Measurements from ENCODE around the gene LOC128125822.

GRCh38 chr6:63556369-63556768, 15.9 kb upstream of the LOC128125822 start:
- TF ChIP-seq PBX3 (IDR thresholded peaks at IDR 0.05; ENCODE audit: insufficient replicate concordance, low read depth, low read length) (no peak), BCL11A (IDR thresholded peaks at IDR 0.05; ENCODE audit: low read depth, low read length) (no peak), EZH2 (IDR thresholded peaks at IDR 0.05; ENCODE audit: borderline replicate concordance, control insufficient read depth, low read depth, low read length) (no peak), MYC (IDR thresholded peaks at IDR 0.05; ENCODE audit: insufficient read depth, insufficient read length, insufficient replicate concordance, low read length, severe bottlenecking) (no peak), TCF3 (IDR thresholded peaks at IDR 0.05; ENCODE audit: borderline replicate concordance, insufficient read depth, low read depth, low read length) (no peak), POLR2A (IDR thresholded peaks at IDR 0.05; ENCODE audit: low read depth, low read length) (no peak), ZNF592 (IDR thresholded peaks at IDR 0.05) (no peak)
- TF ChIP-seq, protein P1, sequence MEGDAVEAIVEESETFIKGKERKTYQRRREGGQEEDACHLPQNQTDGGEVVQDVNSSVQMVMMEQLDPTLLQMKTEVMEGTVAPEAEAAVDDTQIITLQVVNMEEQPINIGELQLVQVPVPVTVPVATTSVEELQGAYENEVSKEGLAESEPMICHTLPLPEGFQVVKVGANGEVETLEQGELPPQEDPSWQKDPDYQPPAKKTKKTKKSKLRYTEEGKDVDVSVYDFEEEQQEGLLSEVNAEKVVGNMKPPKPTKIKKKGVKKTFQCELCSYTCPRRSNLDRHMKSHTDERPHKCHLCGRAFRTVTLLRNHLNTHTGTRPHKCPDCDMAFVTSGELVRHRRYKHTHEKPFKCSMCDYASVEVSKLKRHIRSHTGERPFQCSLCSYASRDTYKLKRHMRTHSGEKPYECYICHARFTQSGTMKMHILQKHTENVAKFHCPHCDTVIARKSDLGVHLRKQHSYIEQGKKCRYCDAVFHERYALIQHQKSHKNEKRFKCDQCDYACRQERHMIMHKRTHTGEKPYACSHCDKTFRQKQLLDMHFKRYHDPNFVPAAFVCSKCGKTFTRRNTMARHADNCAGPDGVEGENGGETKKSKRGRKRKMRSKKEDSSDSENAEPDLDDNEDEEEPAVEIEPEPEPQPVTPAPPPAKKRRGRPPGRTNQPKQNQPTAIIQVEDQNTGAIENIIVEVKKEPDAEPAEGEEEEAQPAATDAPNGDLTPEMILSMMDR (IDR thresholded peaks at IDR 0.05 in 2 of 3, conservative IDR thresholded peaks at IDR 0.05 in 1 of 3; ENCODE audit: control insufficient read depth in 2 of 3, extremely low read depth in 1 of 3, insufficient read depth in 1 of 3, low read depth in 3 of 3, low read length in 3 of 3) = no peak

Measured in GM12878 (cell line).